Measurements from ENCODE around the gene CPA1. TPM values are rescaled to one million over a fixed set of nuclear protein-coding genes. Genes with fewer than 3 reads are reported as not detected.

Gene CPA1
- total and polyA plus RNA-seq, 2 of the 4 experiments (the other 2 are of a cell fraction): not detected

DNA sequence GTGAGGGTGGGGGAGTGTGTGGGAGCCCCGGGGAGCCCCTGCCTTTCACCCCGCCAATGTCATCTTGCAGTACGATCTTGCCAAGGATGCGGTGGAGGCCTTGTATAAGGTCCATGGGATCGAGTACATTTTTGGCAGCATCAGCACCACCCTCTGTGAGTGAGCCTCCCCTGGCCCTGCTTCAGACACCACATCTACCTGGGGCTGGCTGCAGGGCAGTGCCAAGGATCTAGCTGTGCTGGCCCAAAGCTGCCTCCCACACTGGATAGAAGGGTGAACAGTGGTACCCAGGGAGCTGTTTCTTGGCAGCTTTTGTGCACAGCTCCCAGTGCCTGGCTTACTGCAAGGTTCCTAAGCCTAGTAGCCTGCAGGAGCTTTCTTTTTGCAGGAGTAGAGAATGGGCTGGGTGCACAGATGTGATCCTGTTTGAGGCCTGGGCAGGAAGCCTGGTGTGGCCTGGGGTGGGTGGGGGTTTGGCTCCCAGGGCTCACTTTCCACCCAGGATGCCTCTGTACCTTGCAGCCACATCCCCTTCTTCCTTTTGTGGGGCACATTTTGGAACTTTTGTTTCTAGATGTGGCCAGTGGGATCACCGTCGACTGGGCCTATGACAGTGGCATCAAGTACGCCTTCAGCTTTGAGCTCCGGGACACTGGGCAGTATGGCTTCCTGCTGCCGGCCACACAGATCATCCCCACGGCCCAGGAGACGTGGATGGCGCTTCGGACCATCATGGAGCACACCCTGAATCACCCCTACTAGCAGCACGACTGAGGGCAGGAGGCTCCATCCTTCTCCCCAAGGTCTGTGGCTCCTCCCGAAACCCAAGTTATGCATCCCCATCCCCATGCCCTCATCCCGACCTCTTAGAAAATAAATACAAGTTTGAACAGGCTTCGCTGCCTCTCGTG lies 12.2 kb upstream of the CPA1 start:
- Histone ChIP-seq H3K9me3 (ENCODE audit: control insufficient read depth, insufficient read depth, low read length) (no peaks in the 10 kb centered on the region), H3K4me1 (ENCODE audit: control insufficient read depth, insufficient read depth, low read length) (peaks cover 59% of the 10 kb centered on the region), H4K5ac (ENCODE audit: low read depth, low read length) (peak overlapping the region; percentile 22), H2BK5ac (ENCODE audit: low read depth, low read length, poor library complexity, severe bottlenecking) (peak overlapping the region; percentile 96), H2AK9ac (replicated peaks; ENCODE audit: low read depth, low read length, poor library complexity) (peak overlapping the region; percentile 57), H4K20me1 (ENCODE audit: insufficient read depth, low read length) (no peaks in the 10 kb centered on the region), H3K4ac (ENCODE audit: low read depth, low read length) (peak overlapping the region; percentile 99), H2BK20ac (ENCODE audit: low read depth, low read length) (peak overlapping the region; percentile 96), H3K56ac (ENCODE audit: extremely low read depth, insufficient read depth, low read length) (no peak overlapping the region), H3K23ac (ENCODE audit: low read depth, low read length) (no peak overlapping the region), H3K27ac (ENCODE audit: insufficient read depth, low read length) (peak overlapping the region; percentile 76; the same call in 1 of the 2 replicates), H3K36me3 (ENCODE audit: control insufficient read depth, insufficient read depth, low read length) (no peaks in the 10 kb centered on the region), H3K79me1 (ENCODE audit: low read depth in 1 of 2, low read length in 2 of 2) (peaks cover 0 to 19% of the 10 kb centered on the region in 2 experiments; a peak in 1 of 4 replicates), H2AFZ (replicated peaks; ENCODE audit: low read length, poor library complexity) (peak overlapping the region; percentile 24), H3K18ac (ENCODE audit: low read depth, low read length) (peak overlapping the region; percentile 79), H3K14ac (replicated peaks; ENCODE audit: low read depth, low read length) (peak overlapping the region; percentile 97), H2AK5ac (ENCODE audit: low read depth, low read length) (peak overlapping the region; percentile 100), H3K27me3 (ENCODE audit: control insufficient read depth, insufficient read depth, low read length) (no peaks in the 10 kb centered on the region), H4K91ac (ENCODE audit: insufficient read depth, low read depth, low read length) (peak overlapping the region; percentile 95), H3K4me2 (ENCODE audit: low read depth, low read length) (no peak overlapping the region), H2BK15ac (ENCODE audit: low read depth, low read length) (peak overlapping the region; percentile 63; the same call in 2 of the 3 replicates), H3K4me3 (ENCODE audit: insufficient read depth, low read depth, low read length) (no peak overlapping the region), H4K8ac (ENCODE audit: low read depth in 2 of 2, low read length in 2 of 2) (peak overlapping the region; percentile 28 to 96; a peak in 3 of 4 replicates), H3K9me1 (ENCODE audit: insufficient read depth, low read length) (peaks cover 58% of the 10 kb centered on the region), H3K9ac (ENCODE audit: low read depth, low read length) (no peak overlapping the region), H2BK120ac (ENCODE audit: low read depth, low read length) (peak overlapping the region; percentile 98)
- intact Hi-C loops (cut with micrococcal nuclease): no loop called here
- POLR2A ChIA-PET (ENCODE audit: unreplicated experiment): no interaction called here
- dilution Hi-C loops (cut with HindIII; ENCODE audit: low sequenced_read_pairs, unreplicated experiment): no loop called here
- DNase-seq (no peak), ATAC-seq (ENCODE audit: low read depth) (no peak)
- CTCF ChIA-PET: no interaction called here
- no TSS peak for BruUV-seq (replicated peaks)
- in situ Hi-C loops (cut with MboI; ENCODE audit: low sequenced_read_pairs): no loop called here
- 100% methylated on average over 4 of the region's 19 CpGs; no CpG with 5 or more reads in 1 of the 2 experiments for WGBS, 2 experiments (ENCODE audit: extremely low coverage in 2 of 2, insufficient read length in 1 of 2)
- no peak for TF ChIP-seq MXI1 (IDR thresholded peaks at IDR 0.05; ENCODE audit: borderline replicate concordance, low read depth, low read length)
- TF ChIP-seq, protein P1, sequence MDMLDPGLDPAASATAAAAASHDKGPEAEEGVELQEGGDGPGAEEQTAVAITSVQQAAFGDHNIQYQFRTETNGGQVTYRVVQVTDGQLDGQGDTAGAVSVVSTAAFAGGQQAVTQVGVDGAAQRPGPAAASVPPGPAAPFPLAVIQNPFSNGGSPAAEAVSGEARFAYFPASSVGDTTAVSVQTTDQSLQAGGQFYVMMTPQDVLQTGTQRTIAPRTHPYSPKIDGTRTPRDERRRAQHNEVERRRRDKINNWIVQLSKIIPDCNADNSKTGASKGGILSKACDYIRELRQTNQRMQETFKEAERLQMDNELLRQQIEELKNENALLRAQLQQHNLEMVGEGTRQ (IDR thresholded peaks at IDR 0.05; ENCODE audit: low read depth, low read length): no peak
- no peak for TF ChIP-seq RFX5 (IDR thresholded peaks at IDR 0.05; ENCODE audit: low read depth, low read length)
- no peak for TF ChIP-seq BHLHE40 (IDR thresholded peaks at IDR 0.05; ENCODE audit: low read depth, low read length)
- TF ChIP-seq, protein P2, sequence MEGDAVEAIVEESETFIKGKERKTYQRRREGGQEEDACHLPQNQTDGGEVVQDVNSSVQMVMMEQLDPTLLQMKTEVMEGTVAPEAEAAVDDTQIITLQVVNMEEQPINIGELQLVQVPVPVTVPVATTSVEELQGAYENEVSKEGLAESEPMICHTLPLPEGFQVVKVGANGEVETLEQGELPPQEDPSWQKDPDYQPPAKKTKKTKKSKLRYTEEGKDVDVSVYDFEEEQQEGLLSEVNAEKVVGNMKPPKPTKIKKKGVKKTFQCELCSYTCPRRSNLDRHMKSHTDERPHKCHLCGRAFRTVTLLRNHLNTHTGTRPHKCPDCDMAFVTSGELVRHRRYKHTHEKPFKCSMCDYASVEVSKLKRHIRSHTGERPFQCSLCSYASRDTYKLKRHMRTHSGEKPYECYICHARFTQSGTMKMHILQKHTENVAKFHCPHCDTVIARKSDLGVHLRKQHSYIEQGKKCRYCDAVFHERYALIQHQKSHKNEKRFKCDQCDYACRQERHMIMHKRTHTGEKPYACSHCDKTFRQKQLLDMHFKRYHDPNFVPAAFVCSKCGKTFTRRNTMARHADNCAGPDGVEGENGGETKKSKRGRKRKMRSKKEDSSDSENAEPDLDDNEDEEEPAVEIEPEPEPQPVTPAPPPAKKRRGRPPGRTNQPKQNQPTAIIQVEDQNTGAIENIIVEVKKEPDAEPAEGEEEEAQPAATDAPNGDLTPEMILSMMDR (conservative IDR thresholded peaks at IDR 0.05; ENCODE audit: low read depth, low read length): no peak
- no peak for TF ChIP-seq CHD1 (IDR thresholded peaks at IDR 0.05; ENCODE audit: low read depth, low read length)
- no peak for TF ChIP-seq FOS (IDR thresholded peaks at IDR 0.05; ENCODE audit: low read depth, low read length)
- no peak for TF ChIP-seq SMC3 (IDR thresholded peaks at IDR 0.05; ENCODE audit: low read depth, low read length)
- no peak for TF ChIP-seq RCOR1 (IDR thresholded peaks at IDR 0.05; ENCODE audit: insufficient replicate concordance, low read length)
- no peak for TF ChIP-seq NFE2L2 (IDR thresholded peaks at IDR 0.05; ENCODE audit: low read depth, low read length)
- TF ChIP-seq RAD21 (IDR thresholded peaks at IDR 0.05; ENCODE audit: low read length): no peak
- TF ChIP-seq MAZ (IDR thresholded peaks at IDR 0.05; ENCODE audit: borderline replicate concordance, low read depth, low read length): no peak
- TF ChIP-seq CEBPB (IDR thresholded peaks at IDR 0.05; ENCODE audit: low read depth, low read length): no peak

Data from IMR-90 (cell line).